SKM-1 (cell line): ENCODE results near the gene CDH12.

Experiments used
- DNase-seq: peaks from one replicate; lab custom pipeline; 2025; ENCODE audit not compliant: unreplicated experiment; lab: John Stamatoyannopoulos, UW

Gene CDH12

GRCh38 chr5:21774801-21775200, 1078.3 kb downstream of the CDH12 start:
- no peak for DNase-seq

GRCh38 chr5:21774281-21774680, 1078.9 kb downstream of the CDH12 start:
- DNase-seq: no peak

GRCh38 chr5:21773456-21773855, 1079.7 kb downstream of the CDH12 start:
- DNase-seq: no peak

GRCh38 chr5:21765406-21765805, 1087.7 kb downstream of the CDH12 start:
- no peak for DNase-seq

- DNase-seq: no peak
Observed at GRCh38 chr5:21739096-21739495, 1114.0 kb downstream of the CDH12 start.

- no peak for DNase-seq
Observed at GRCh38 chr5:21723500-21723899, 1129.6 kb downstream of the CDH12 start.

- no peak for DNase-seq
Observed at GRCh38 chr5:21711866-21712758, 1141.0 kb downstream of the CDH12 start.

- DNase-seq: no peak
Observed at GRCh38 chr5:21709770-21710169, 1143.4 kb downstream of the CDH12 start.

- no peak for DNase-seq
Observed at GRCh38 chr5:21704974-21705668, 1148.0 kb downstream of the CDH12 start.

GRCh38 chr5:21701317-21701716, 1151.8 kb downstream of the CDH12 start:
- no peak for DNase-seq
